ENCODE data around the gene HELZ. TPM values are rescaled to one million over a fixed set of nuclear protein-coding genes. Genes with fewer than 3 reads are reported as not detected.
"Not testable (repeated sequence)": the region's sequence is repeated elsewhere in the genome, so short reads cannot be mapped to it uniquely, and the experiment has no call there.

The HELZ gene
- total RNA-seq, 1 experiment from 2014 or later, result 32.3 TPM

DNA sequence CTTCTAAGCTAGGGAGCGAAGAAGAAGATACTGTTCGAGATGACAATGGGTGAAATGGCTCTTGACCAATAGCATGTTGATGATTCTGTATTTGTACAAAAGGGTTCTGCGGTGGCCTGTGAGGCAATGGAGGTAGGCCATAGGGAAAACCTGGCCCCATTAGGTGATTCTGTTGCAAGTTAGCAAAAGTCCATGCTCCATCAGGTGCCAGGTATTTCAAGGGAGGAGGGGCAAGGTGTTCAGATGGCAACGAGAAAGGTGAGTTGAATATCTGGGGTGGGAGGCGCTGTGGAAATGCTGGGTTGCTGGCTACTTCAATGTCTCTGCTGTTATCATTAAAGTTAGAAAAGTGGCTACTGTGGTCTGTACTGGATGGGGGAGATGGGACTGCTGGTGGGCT is 137.8 kb downstream of the HELZ start:
- H3K4me3 ChIP-seq, result no peak overlapping the region

GRCh38 chr17:67105213-67105612 is 139.8 kb downstream of the HELZ start:
- Histone ChIP-seq H3K27me3 (no peaks in the 10 kb centered on the region), H3K4me3 (no peak overlapping the region), H3K36me3 (peaks cover 55% of the 10 kb centered on the region), H3K9me3 (no peaks in the 10 kb centered on the region; the same call in 1 of the 2 replicates)
- DNase-seq, result no peak

More for the DNA sequence above, 137.8 kb downstream of the HELZ start:
- Histone ChIP-seq H3K36me3 (peaks cover 53% of the 10 kb centered on the region), H3K27me3 (no peaks in the 10 kb centered on the region), H3K9me3 (no peaks in the 10 kb centered on the region)
- DNase-seq, result no peak

DNA sequence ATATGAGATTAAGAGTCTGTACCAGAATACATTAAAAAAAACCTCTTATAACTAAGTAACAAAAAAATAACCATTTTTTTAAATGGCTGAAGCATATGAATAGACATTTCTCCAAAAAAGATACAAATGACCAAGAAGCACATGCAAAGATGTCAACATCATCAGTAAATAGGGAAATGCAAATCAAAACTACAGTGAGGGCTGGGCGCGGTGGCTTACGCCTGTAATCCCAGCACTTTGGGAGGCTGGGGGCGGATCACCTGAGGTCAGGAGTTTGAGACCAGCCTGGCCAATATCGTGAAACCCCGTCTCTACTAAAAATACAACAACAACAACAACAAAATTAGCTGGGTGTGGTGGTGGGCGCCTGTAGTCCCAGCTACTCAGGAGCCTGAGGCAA is 140.4 kb downstream of the HELZ start:
- H3K36me3 ChIP-seq, result peaks cover 58% of the 10 kb centered on the region
- H3K4me3 ChIP-seq, H3K27me3 ChIP-seq, H3K9me3 ChIP-seq, DNase-seq: not testable (repeated sequence)

- Histone ChIP-seq H3K36me3 (peaks cover 35% of the 10 kb centered on the region), H3K27me3 (no peaks in the 10 kb centered on the region), H3K9me3 (no peaks in the 10 kb centered on the region; the same call in 1 of the 2 replicates), H3K4me3 (no peak overlapping the region)
- no peak for DNase-seq
Observed at GRCh38 chr17:67098006-67098405, 147.0 kb downstream of the HELZ start.

GRCh38 chr17:67096609-67097008 is 148.4 kb downstream of the HELZ start:
- no peak for DNase-seq
- Histone ChIP-seq H3K4me3 (no peak overlapping the region), H3K27me3 (no peaks in the 10 kb centered on the region), H3K36me3 (peaks cover 32% of the 10 kb centered on the region), H3K9me3 (no peaks in the 10 kb centered on the region; the same call in 1 of the 2 replicates)

GRCh38 chr17:67095803-67096202 is 149.2 kb downstream of the HELZ start:
- Histone ChIP-seq H3K9me3 (no peaks in the 10 kb centered on the region; the same call in 1 of the 2 replicates), H3K27me3 (no peaks in the 10 kb centered on the region), H3K36me3 (peaks cover 31% of the 10 kb centered on the region), H3K4me3 (no peak overlapping the region)
- no peak for DNase-seq

DNA sequence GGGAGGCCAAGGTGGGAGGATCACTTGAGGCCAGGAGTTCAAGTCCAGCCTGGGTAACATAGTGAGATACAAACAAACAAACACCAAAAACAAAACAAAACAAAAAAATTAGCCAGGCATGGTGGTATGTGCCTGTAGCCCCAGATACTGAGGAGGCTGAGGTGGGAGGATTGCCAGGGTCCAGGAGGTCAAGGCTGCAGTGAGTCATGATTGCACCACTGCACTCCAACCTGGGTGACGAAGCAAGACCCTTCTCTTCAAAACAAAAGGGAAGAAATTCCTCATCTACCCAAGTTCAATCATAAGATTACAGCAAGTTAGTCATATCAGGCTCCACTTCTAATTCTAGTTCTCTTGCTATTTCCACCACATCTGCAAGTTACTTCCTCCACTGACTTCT is 149.7 kb downstream of the HELZ start:
- H3K36me3 ChIP-seq, result peaks cover 32% of the 10 kb centered on the region
- H3K9me3 ChIP-seq, H3K27me3 ChIP-seq, H3K4me3 ChIP-seq: not testable (repeated sequence)
- peak; percentile 64 for DNase-seq

GRCh38 chr17:67093348-67093747 is 151.6 kb downstream of the HELZ start:
- H3K9me3 ChIP-seq, result no peaks in the 10 kb centered on the region
- H3K27me3 ChIP-seq, result no peaks in the 10 kb centered on the region
- no peak for DNase-seq
- H3K4me3 ChIP-seq, result no peak overlapping the region
- H3K36me3 ChIP-seq, result peaks cover 35% of the 10 kb centered on the region

GRCh38 chr17:67092710-67093109 is 152.3 kb downstream of the HELZ start:
- not testable (repeated sequence) for DNase-seq, H3K27me3 ChIP-seq, H3K4me3 ChIP-seq, H3K9me3 ChIP-seq
- peaks cover 33% of the 10 kb centered on the region for H3K36me3 ChIP-seq

- DNase-seq, result no peak
- no peaks in the 10 kb centered on the region for H3K9me3 ChIP-seq
Observed at GRCh38 chr17:67092291-67092690, 152.7 kb downstream of the HELZ start.

GRCh38 chr17:67090341-67090740 is 154.7 kb downstream of the HELZ start:
- no peaks in the 10 kb centered on the region for H3K27me3 ChIP-seq
- H3K9me3 ChIP-seq, result no peaks in the 10 kb centered on the region
- no peak for DNase-seq
- H3K36me3 ChIP-seq, result peaks cover 22% of the 10 kb centered on the region
- H3K4me3 ChIP-seq, result no peak overlapping the region

More at GRCh38 chr17:67092291-67092690, 152.7 kb downstream of the HELZ start:
- H3K4me3 ChIP-seq, result no peak overlapping the region
- H3K36me3 ChIP-seq, result peaks cover 29% of the 10 kb centered on the region
- no peaks in the 10 kb centered on the region for H3K27me3 ChIP-seq

DNA sequence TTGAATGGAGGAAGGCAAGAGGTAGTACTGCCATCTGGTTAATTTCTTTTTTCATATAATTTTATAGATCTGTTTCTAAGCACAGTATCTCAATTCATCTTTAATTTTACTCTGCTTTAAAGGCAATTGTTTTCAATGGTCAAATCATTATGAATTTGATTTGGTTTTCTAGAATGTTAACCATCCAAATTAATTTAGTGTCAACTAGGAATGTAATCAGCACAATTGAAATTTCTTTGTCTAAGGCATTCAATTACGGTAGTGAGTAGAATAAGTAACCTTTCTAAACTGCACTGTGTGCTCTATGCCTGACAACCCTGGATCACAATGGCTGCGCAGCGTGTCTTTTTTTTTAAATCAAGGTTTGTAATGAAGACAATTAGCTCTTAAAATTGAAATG is 156.4 kb downstream of the HELZ start:
- Histone ChIP-seq H3K36me3 (peaks cover 17% of the 10 kb centered on the region), H3K27me3 (no peaks in the 10 kb centered on the region), H3K4me3 (no peak overlapping the region), H3K9me3 (no peaks in the 10 kb centered on the region)
- no peak for DNase-seq

GRCh38 chr17:67085406-67085805 is 159.6 kb downstream of the HELZ start:
- H3K36me3 ChIP-seq, result peaks cover 18% of the 10 kb centered on the region
- H3K27me3 ChIP-seq, result no peaks in the 10 kb centered on the region
- H3K4me3 ChIP-seq, result no peak overlapping the region
- H3K9me3 ChIP-seq, result no peaks in the 10 kb centered on the region
- no peak for DNase-seq

GRCh38 chr17:67082107-67082506 is 162.9 kb downstream of the HELZ start:
- no peak for DNase-seq
- no peaks in the 10 kb centered on the region for H3K9me3 ChIP-seq
- no peaks in the 10 kb centered on the region for H3K27me3 ChIP-seq
- H3K36me3 ChIP-seq, result peaks cover 10% of the 10 kb centered on the region
- no peak overlapping the region for H3K4me3 ChIP-seq

DNA sequence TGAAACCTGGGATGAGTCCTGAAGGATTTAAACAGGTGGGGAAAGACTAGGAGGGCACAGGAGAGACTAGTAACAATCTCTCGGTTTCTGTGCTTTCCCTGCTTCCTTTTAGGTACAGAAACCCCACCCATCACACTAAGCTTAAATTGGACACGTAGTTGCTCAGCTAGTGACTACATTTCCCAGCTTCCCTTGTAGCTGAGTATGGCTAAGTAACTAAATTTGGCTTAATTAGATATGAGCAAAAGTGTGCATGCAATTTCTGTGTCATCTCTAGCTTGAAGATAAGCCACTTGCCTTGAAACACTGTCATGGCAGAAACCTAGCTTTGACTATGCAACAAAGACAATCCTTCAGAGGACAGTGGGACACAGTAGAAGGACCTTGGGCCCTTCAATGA is 164.2 kb downstream of the HELZ start:
- no peak for DNase-seq
- H3K9me3 ChIP-seq, result no peaks in the 10 kb centered on the region
- peaks cover 12% of the 10 kb centered on the region for H3K36me3 ChIP-seq
- H3K27me3 ChIP-seq, result no peaks in the 10 kb centered on the region
- no peak overlapping the region for H3K4me3 ChIP-seq

DNA sequence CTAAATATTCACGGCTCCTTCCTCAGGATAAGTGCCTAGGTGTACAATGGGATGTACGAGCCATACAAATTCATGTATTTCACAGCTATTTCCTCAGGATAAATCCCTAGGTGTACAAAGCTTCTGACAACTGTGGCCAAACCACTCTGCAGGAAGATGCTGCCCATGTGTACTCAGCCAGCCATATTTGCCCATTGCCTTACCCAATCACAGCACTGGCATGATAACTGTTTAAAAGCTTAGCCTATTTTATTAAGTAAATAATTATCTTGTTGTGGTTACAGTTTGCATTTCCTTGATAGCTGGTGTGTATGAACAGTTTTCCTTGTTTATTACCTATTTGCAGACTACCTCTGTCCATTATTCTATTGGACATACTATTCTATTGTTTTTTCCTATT is 165.5 kb downstream of the HELZ start:
- DNase-seq, result no peak
- H3K4me3 ChIP-seq, result no peak overlapping the region
- no peaks in the 10 kb centered on the region for H3K27me3 ChIP-seq
- no peaks in the 10 kb centered on the region for H3K9me3 ChIP-seq
- H3K36me3 ChIP-seq, result peaks cover 12% of the 10 kb centered on the region

GRCh38 chr17:67078292-67078691 is 166.7 kb downstream of the HELZ start:
- H3K36me3 ChIP-seq, result peaks cover 6% of the 10 kb centered on the region
- no peak overlapping the region for H3K4me3 ChIP-seq
- H3K9me3 ChIP-seq, result no peaks in the 10 kb centered on the region
- no peak for DNase-seq
- H3K27me3 ChIP-seq, result no peaks in the 10 kb centered on the region

- H3K9me3 ChIP-seq, result no peaks in the 10 kb centered on the region
- peaks cover 8% of the 10 kb centered on the region; the same call in 1 of the 2 replicates for H3K36me3 ChIP-seq
- H3K4me3 ChIP-seq, result no peak overlapping the region
- no peaks in the 10 kb centered on the region for H3K27me3 ChIP-seq
- DNase-seq, result no peak
Observed at GRCh38 chr17:67076290-67076689, 168.7 kb downstream of the HELZ start.

GRCh38 chr17:67074781-67075180 is 170.2 kb downstream of the HELZ start:
- H3K36me3 ChIP-seq, result peaks cover 8% of the 10 kb centered on the region; the same call in 1 of the 2 replicates
- no peaks in the 10 kb centered on the region for H3K27me3 ChIP-seq

More at GRCh38 chr17:67074781-67075180, 170.2 kb downstream of the HELZ start:
- Histone ChIP-seq H3K4me3 (no peak overlapping the region), H3K9me3 (no peaks in the 10 kb centered on the region)
- no peak for DNase-seq
